ENCODE measurements around the gene MICALL1.
"Not testable (repeated sequence)": the region's sequence is repeated elsewhere in the genome, so short reads cannot be mapped to it uniquely, and the experiment has no call there.

Gene MICALL1

GRCh38 chr22:37961062-37961461, 55.0 kb downstream of the MICALL1 start:
- no peak for DNase-seq

DNA sequence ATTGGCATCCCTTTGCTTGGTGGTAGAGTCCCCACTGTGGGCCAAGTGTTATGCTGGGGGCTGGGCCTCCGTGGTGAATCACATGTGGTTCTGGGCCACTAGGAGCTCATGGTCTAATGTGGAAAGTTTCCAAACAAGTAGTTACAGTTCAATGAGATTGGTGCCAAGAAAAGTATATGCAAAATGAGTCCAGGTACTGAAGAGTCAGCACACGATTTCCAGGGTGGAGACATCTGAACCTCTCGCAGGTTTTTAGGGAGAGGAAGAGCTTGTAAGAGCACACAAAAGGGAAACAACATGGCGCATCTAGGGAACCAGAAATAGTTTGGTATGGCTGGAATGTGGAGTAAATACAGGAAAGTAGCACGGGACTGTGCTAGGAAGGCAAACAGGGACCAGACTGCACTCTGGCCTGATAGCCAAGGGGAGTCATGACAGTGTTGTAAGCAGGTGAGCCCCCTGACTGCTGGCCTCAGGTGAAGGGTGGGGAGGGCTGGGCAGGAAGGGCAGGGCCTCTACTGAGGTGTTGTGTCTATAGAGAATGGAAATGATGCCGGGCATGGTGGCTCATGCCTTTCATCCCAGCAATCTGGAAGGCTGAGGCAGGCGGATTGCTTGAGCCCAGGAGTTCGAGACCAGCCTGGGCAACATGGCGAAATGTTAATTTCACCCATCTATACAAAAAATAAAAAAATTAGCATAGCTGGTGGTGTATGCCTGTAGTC, 60.0 kb downstream of the MICALL1 start:
- no peak for DNase-seq

GRCh38 chr22:37967147-37967546, 61.0 kb downstream of the MICALL1 start:
- no peak for DNase-seq

- no peak for DNase-seq
Measured at GRCh38 chr22:37967637-37968451, 61.7 kb downstream of the MICALL1 start.

DNA sequence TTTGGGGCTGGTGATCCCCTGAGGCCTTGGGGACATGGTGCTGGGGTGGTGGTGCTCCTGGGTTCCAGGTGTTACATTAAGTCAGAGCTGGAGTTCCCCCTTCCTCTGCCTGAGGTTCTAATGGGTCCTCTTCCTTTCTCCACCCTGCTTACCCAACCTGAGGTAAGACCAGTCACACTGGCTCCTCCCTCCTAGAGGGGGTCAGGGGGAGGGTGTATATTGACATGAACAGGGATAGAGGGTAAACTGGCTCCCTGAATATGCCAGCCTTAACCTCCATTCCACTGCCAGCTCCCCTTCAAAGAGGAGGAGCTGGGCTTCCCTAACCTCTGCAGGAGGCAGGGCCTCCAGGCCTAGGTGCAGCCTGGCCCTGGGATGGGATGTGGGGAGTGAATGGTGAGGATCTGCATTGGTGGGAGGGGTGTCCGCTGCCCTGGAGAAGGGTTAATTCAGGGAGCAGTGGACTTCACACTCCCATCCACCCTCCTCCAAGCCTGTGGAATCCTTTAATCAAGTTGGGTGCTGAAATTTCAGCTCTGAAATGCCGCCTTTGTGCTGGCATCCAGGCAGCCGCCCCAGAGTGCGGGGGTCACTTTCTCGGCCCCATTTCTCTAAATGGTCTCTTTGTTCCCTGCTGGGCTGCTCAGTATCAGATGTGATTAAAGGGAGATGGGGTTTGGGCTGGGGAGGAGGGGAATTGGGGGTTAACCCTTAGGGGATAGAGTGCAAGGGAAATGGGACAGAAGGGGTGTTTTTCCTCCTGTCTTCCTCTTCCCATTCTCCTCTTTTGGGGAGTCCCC, 62.6 kb downstream of the MICALL1 start:
- DNase-seq = no peak

DNA sequence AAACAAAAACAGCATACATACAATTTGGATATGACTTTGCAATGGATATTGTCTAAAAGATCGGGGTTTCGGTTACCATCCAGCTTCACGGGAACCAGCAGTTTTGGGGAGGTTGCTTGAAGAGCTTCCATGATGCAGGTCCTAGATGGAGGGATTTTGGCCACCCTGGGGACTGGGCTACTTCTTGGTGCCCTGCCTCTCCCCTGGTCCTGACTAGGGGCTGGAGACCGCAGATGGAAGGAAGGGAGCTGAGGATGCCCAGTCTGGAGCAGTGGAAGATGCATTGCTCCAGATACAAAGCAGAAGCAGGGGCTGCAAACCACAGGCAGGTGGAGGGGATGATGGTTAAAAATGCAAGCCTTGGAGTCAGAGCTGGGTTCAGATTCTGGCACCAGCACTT, 64.8 kb downstream of the MICALL1 start:
- no peak for DNase-seq

- no peak for DNase-seq
Measured at GRCh38 chr22:37971475-37972434, 65.7 kb downstream of the MICALL1 start.

DNA sequence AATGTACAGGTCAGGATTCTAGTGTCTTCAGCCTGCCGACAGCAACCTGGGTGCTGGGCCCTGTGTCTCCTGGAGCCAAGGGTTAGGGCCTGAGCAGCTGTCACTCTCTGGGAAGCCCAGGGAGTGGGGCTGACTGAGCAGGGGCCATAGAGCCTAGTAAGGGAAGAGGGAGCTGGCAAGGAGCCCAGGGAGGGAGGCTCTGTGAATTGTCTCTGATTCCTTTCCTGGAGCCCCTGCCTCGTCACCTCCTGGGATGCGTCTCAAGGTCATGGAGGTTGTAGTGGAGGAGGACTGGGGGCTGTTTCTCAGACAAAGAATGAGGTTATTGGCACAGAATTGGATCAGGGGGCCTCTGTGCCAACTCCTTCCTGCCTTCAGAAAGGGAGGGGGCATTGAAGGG, 66.4 kb downstream of the MICALL1 start:
- DNase-seq = no peak

GRCh38 chr22:37973271-37974170, 67.4 kb downstream of the MICALL1 start:
- no peak for DNase-seq

DNA sequence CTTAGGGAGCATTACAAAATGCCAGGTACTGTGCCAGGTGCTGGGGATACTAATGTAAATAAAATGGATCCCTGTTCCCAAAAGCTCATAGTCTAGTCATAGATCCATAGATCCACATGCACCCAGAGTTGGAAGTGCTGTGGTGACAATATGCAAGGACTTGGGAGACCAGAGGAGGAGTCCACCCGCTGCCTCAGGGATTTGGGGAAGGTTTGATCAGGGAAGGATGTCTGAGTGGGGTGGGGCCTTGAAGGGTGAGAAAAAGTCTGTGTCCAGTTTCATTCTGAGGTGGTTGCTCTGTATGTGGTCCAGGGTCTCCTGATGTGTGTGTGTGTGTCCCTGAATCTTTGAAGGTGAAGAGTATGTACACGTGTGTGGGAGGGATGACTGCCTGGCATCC, 69.1 kb downstream of the MICALL1 start:
- DNase-seq = no peak

DNA sequence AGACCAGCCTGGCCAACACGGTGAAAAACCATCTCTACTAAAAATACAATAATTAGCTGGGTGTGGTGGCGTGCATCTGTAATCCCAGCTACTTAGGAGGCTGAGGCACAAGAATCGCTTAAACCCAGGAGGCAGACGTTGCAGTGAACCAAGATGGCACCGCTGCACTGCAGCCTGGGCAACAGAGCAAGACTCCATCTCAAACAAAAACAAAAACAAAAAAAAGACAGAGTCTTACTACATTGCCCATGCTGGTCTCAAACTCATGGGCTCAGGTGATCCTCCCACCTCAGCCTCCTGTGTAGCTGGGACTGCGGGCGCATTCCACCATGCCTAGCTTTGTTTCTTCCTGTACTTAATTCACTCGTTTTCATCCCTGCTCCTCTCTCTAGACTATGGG, 69.9 kb downstream of the MICALL1 start:
- not testable (repeated sequence) for DNase-seq

- DNase-seq = no peak
Measured at GRCh38 chr22:37976547-37976946, 70.5 kb downstream of the MICALL1 start.

DNA sequence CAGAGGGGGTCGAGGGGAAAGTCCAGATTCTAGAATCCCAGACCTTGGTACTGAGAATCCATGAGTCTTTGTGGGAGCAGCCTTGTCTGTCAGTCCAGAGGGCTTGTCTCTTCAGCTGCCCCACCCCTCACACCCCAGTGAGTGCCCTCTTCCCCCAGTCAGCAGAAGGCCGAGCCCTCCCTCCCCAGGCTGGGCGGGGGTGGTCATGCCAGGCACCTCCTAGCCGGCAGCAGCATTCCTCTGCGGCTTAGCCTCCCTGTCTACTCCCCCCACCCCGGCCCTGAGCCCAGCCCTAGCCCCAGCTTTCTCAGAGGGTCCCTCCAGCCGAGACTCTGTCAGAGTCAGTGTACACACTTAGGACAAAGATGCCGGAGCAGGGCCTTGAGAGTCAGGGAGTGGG, 73.7 kb downstream of the MICALL1 start:
- no peak for DNase-seq

GRCh38 chr22:37981282-37982011, 75.3 kb downstream of the MICALL1 start:
- DNase-seq = no peak

- DNase-seq = no peak
Measured at GRCh38 chr22:37982151-37982785, 76.2 kb downstream of the MICALL1 start.

DNA sequence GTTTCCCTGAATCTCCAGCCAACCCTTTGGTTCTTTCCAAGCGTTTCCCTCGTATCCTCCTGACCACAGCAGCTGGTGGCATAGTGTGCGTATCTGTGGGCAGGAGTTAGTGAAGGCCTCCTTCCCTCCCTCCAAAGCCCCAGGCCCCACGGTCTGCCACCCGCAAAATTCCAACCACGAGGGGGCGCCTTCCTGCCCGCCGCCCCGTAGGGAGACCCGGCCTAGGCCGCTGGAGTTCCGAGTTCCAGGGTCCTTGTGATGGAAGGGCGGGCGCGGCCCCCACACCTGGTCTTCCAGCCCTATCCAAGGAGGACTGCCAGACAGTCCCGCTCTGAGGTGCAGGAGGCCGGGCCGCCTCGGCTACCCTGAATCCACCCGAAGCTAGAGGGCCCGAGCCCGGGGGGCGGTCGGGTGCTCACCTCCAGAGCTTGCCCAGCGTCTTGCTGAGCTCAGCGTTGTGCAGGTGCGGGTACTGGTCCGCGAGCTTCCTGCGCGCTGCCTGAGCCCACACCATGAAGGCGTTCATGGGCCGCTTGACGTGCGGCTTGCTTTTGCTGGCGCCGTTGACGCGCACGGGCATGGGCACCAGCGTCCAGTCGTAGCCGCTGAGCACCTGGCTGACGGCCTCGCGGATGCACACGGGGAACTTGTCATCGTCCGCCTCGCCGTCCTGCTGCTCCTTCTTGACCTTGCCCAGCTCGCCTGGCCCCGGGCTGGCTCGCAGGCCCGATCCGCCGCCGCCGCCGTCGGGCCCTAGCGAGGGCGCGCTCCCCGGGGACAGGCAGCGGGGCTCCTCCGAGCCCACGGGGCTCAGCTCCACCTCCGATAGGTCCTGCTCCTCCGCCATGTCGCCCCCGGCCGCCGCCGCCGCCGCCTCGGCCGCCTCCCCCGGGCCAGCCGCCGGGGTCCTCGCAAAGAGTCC, 77.1 kb downstream of the MICALL1 start:
- DNase-seq = no peak

- DNase-seq = no peak
Measured at GRCh38 chr22:37983860-37984791, 78.0 kb downstream of the MICALL1 start, which contains the start of gene SOX10. TSS of gene SOX10 (minus strand) at chr22:37984555. CDS start at chr22:37983784, 771 bp downstream.
